Left colon (tissue), 2 donors: ENCODE data around the gene ARL5C. TPM values are rescaled to one million over a fixed set of nuclear protein-coding genes. Genes with fewer than 3 reads are reported as not detected.
"Not testable (repeated sequence)": the region's sequence is repeated elsewhere in the genome, so short reads cannot be mapped to it uniquely, and the experiment has no call there.

ENCODE experiments used
- ATAC-seq: fragments of 200-7000 bp; cut with Tn5 transposase; one replicate; pipeline ENCODE4 v1.9.1; 2020; ENCODE audit warnings: mild to moderate bottlenecking, moderate library complexity
- DNase-seq, 2 donors: peaks; one replicate each; pipeline ENCODE4 v3.0.0-alpha.2; 2020
- intact Hi-C, 2 donors: fragments of 100-400 bp; cut with DNase I in 1 of 2; cut with micrococcal nuclease in 1 of 2; formaldehyde crosslinking; loops; one replicate each; pipeline versions ENCODE4 v1.11.2 to v1.14.0; 2022; cut with DNase I, micrococcal nuclease
- total RNA-seq, 2 donors: library from RNA; stranded (reverse); fragmentation: NEBNext Ultra II Directional; extraction: Animal tissue kit (Norgen Biotek cat#: 25700); gene quantifications; one replicate each; pipeline ENCODE4 v1.2.1, GENCODE V29; 2021
- donor health status: DM: no; HTN: no; CAD: no.
- donor health status: DM: yes; HTN: yes; CAD: no.

The ARL5C gene
- total RNA-seq, 2 donors from 2014 or later, result 0.56 TPM; not detected in 1

DNA sequence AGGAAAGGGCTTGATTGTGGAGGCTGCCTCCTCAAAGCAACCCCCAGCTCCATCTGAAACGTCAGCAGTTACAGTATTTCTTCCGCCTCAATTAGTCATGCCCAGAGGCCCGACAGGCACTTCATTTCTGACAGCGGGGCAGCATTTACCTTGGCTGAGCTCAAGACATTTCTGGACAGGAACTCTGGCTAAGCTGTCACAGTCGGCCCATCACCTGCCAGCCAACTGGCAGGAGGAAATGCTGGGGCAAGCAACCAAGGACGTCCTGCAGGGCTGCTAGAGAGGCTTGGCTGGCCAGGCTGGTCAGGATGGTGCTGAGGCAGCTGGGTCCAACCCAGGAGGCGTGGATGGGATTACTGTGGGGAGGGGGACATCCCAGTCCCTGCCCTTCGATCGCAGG lies 42.3 kb downstream of the ARL5C start:
- intact Hi-C loops, result no loop called here
- no peak for ATAC-seq
- no peak for DNase-seq

GRCh38 chr17:39122991-39123390 lies 43.0 kb downstream of the ARL5C start:
- no peak for ATAC-seq
- intact Hi-C loops, result no loop called here

GRCh38 chr17:39121919-39122318 lies 44.0 kb downstream of the ARL5C start:
- ATAC-seq, DNase-seq, intact Hi-C loops: not testable (repeated sequence)

More at GRCh38 chr17:39122991-39123390, 43.0 kb downstream of the ARL5C start:
- DNase-seq, result no peak

DNA sequence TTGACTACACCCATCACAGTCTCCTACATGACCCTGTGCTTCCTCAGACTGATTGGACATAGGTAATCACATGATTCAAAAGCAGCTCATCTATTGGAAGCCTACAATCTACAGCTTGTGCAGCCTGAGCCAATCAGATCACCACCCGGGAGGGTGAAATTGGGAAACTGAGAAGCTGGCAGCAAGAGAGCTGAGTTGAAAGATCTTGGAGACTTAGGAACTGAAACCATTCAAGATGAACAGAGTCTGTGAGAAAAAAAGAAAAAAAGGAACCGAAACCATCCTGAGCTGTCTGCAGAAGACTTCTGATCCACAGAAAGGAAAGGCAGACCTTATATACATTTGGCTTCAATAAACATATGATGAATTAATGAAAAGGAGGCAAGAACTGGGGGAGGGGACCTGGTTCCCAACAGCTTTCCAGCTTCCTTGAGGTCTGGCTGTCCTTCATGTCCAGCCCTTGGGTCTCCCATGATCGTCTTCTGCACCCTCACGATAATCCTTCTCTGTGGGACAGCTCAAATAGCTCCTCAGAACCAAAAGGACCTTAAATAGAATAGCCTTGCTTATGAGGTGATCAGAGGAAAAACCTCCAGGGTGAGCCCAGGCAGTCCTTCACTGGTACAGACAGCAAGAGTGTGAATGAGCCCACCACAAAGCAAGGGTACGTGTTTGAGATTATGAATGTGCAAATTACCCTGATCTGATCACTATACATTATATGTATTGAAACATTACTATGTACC lies 47.1 kb downstream of the ARL5C start:
- no peak for DNase-seq
- ATAC-seq, result no peak
- intact Hi-C loops, result no loop called here

GRCh38 chr17:39116224-39116623 lies 49.7 kb downstream of the ARL5C start:
- DNase-seq (no peak), ATAC-seq (no peak)
- intact Hi-C loops, result no loop called here

- intact Hi-C loops, result no loop called here
- ATAC-seq, result no peak
- no peak for DNase-seq
Observed at GRCh38 chr17:39115135-39115534, 50.8 kb downstream of the ARL5C start.

DNA sequence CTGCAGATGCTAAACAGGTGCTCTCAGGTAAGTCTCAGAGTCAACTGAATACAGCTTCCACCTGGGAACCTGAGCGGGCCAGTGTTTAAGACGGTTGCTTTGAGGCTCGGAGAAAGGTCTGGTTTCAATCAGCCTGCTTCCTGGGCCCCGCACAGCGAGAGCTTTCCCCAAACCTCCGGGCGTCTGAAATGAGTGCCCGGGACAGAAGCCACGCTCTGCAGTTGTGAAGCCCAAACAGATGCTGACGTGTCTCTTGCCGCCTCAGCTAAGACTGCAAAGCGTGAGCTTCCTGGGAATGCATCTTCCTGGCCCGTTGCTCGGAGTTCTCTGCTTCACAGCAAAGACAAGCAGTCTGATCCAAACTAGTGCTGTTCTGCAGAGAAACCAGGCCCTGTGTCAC lies 51.2 kb downstream of the ARL5C start:
- DNase-seq, result peak in 1 of 2 donors; percentile 36

GRCh38 chr17:39113871-39114270 lies 52.1 kb downstream of the ARL5C start:
- ATAC-seq, result no peak
- intact Hi-C loops, result no loop called here
- no peak for DNase-seq

More for the DNA sequence above, 51.2 kb downstream of the ARL5C start:
- intact Hi-C loops, result no loop called here
- ATAC-seq, result no peak

DNA sequence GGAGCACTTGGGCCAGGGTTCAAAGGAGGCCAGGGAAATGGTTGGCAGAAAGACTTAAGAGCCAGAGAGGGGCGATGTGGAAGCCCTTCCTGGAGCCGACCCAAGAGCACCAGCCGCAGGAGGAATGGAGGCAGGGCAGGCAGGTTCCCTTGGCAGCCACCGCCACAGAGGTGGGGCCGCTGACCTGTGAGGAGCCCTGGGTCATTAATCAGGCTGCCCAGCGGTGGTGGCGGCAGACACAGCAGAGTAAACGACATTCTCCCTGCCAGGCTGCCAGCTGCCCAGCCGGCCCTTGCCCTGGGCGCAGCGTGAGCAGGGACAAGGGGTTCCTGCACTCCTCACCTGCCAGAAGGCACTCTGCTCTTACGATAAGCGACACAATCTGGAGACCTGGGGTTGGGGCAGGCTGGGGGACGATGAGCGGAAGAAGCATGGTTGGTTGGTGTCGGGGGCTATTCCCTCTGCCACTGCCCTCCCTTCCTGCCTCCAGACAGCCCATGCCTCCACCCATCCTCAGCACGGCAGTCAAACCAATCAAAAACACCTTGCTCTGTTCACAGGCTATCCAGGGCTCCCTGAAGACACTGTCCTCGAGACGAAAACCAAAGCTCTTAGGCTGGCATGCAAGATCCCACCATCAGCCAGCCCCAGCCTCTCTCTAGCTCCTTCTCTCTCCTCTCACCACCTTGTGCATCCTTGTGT lies 55.4 kb downstream of the ARL5C start:
- intact Hi-C loops, result no loop called here
- DNase-seq, result no peak

GRCh38 chr17:39108461-39109375 lies 57.2 kb downstream of the ARL5C start:
- intact Hi-C loops, result no loop called here
- DNase-seq, result no peak
- no peak for ATAC-seq

More for the DNA sequence above, 55.4 kb downstream of the ARL5C start:
- no peak for ATAC-seq

DNA sequence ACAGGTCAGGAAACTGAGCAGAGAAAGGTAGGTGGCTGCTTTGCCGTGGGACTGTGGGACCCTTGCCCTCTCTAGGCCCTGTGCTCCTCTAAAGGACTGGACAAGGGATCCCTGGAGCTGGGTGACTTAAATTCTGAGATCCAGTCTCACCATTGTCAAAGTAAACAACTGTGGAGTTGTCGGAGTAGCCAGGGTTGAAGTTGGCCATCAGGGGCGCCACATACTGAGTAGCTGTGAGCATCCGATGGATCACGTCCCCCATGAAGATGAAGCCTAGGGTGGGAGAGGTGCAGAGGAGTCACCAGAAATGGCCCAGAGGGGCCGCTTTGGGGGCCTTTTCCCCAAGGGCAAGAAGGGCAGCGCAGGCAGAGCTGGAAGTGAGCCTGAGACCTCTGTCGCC lies 58.0 kb downstream of the ARL5C start:
- DNase-seq (no peak), ATAC-seq (no peak)
- intact Hi-C loops, result no loop called here

DNA sequence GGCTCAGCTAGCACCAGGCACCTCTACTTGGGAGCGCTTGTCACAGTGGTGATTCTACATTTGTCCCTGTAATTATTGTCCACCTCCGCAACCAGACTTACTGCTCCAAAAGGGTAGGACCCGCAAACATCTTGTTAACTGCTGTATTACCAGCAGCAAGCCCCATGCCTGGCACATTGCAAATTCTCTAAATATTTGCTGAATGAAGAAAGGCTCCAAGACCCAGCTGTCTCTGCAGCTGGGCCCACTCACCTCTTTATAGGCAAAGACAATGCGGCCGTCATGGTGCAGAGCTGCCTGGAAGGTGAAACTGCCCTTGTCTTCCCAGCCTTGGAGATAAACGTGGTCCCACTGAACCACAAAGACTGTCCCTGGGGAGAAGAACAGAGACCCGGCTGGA lies 58.8 kb downstream of the ARL5C start:
- DNase-seq (no peak), ATAC-seq (no peak)
- intact Hi-C loops, result no loop called here

Other genes with a start within 250 kb of the ARL5C start
- not detected for gene FBXO47, start 198.8 kb downstream of the ARL5C start, total RNA-seq
- 1 to 10 TPM; 2.3 to 5.0 TPM for gene PLXDC1, start 14.5 kb downstream of the ARL5C start, total RNA-seq
- 10 to 100 TPM; 12.7 to 16.1 TPM for gene CACNB1, start 31.5 kb upstream of the ARL5C start, total RNA-seq
- 1,000 to 10,000 TPM; 1,376 to 1,435 TPM for gene RPL19, start 34.1 kb upstream of the ARL5C start, total RNA-seq
- under 1 TPM in 1 of 2 donors, not detected in 1; 0.17 TPM for gene STAC2, start 59.8 kb upstream of the ARL5C start, total RNA-seq
- gene FBXL20, start 235.5 kb upstream of the ARL5C start, total RNA-seq, result 10 to 100 TPM; 11.4 to 21.4 TPM